ENCODE data around the gene RGMB. TPM values are rescaled to one million over a fixed set of nuclear protein-coding genes. Genes with fewer than 3 reads are reported as not detected.

The RGMB gene
- total and polyA plus RNA-seq, 12 donors: 1.7 to 16.6 (median 13.6) TPM

DNA sequence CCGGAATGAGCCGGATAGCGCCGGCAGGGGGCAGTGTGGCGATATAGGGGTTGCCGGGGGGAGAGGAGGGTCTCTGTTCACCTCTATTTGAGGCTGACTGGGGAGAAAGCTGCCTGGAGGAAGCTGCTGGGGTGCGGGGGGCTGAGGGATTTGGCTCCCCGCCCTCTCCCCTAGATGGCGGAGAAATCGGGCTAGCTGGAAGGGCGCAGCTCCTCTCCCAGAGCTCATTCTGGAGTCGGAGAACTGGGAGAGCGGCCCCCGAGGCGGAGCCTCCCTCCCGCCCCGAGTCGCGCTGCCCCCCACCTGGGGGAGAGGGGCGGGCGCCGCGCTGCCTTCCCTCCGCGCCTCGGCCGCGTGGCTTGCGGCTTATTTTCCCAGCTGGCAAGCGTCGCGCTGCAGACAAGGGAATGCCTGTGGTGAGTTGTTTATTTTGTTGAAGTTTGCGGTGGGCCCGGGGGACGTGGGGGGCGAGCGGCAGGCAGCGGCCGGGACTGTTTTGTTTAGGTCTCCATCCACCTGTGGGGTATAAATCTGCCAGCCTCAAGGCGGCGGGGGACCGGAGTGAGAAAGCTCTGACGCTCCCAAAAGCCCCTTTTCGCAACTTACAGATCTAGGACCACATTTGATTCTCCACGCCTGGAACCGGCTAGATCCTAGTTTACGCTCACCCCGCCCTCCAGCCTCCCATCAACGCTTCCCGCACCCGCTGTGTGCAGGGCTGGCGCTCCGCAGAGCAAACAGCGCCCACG lies 4.1 kb upstream of the RGMB start:
- peak overlapping the region; percentile 19 to 80 (median 62) for H3K27ac ChIP-seq
- peak overlapping the region; percentile 61 to 88 (median 68) for H3K4me3 ChIP-seq
- TF ChIP-seq, protein P1, sequence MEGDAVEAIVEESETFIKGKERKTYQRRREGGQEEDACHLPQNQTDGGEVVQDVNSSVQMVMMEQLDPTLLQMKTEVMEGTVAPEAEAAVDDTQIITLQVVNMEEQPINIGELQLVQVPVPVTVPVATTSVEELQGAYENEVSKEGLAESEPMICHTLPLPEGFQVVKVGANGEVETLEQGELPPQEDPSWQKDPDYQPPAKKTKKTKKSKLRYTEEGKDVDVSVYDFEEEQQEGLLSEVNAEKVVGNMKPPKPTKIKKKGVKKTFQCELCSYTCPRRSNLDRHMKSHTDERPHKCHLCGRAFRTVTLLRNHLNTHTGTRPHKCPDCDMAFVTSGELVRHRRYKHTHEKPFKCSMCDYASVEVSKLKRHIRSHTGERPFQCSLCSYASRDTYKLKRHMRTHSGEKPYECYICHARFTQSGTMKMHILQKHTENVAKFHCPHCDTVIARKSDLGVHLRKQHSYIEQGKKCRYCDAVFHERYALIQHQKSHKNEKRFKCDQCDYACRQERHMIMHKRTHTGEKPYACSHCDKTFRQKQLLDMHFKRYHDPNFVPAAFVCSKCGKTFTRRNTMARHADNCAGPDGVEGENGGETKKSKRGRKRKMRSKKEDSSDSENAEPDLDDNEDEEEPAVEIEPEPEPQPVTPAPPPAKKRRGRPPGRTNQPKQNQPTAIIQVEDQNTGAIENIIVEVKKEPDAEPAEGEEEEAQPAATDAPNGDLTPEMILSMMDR (IDR thresholded peaks at IDR 0.05): peak; percentile 22 to 71 (median 63)
- H3K36me3 ChIP-seq: no peaks in the 10 kb centered on the region
- intact Hi-C loops (cut with DNase I): no loop called here
- no peak for ATAC-seq
- peak; percentile 48 to 55 for DNase-seq
- H3K27me3 ChIP-seq: peaks cover 0 to 84% (median 6%) of the 10 kb centered on the region in 7 donors
- peaks cover 0 to 54% (median 30%) of the 10 kb centered on the region in 9 donors for H3K4me1 ChIP-seq
- 1% methylated on average over 54 to 55 of the region's 55 CpGs for WGBS, 2 donors
- no peaks in the 10 kb centered on the region for H3K9me3 ChIP-seq

DNA sequence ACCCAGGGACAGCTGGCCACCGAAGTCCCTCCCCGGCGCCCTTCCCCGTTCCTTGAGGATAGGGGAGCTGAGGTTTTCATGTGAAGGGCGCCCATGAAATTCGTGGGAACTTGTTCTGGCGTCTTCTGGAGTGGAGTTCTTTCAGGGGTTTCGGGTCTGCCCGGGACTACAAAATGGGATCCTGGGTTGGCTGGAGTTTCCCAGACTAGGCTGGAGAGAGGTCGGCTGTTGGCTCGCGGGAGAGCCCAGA lies 3.6 kb upstream of the RGMB start:
- H3K9me3 ChIP-seq: no peaks in the 10 kb centered on the region
- ATAC-seq: no peak
- H3K4me1 ChIP-seq: peaks cover 0 to 57% (median 32%) of the 10 kb centered on the region in 9 donors
- 0 to 1% methylated on average over 12 of the region's 12 CpGs for WGBS, 2 donors
- no peak for DNase-seq
- intact Hi-C loops (cut with DNase I): loop anchor here in 5 of 10 donors (5.0 to 10.0 kb wide), 4 partner anchors 155 to 1965 kb away; partner anchors contain the start of genes CHD1 (in 4 of the 5) and ERAP1 (in 1 of the 5)
- H3K27ac ChIP-seq: peak overlapping the region; percentile 19 to 80 (median 62)
- TF ChIP-seq, protein P1 (IDR thresholded peaks at IDR 0.05): no peak
- peaks cover 0 to 84% (median 3%) of the 10 kb centered on the region in 7 donors for H3K27me3 ChIP-seq
- peak overlapping the region; percentile 61 to 88 (median 68) for H3K4me3 ChIP-seq
- no peaks in the 10 kb centered on the region for H3K36me3 ChIP-seq

DNA sequence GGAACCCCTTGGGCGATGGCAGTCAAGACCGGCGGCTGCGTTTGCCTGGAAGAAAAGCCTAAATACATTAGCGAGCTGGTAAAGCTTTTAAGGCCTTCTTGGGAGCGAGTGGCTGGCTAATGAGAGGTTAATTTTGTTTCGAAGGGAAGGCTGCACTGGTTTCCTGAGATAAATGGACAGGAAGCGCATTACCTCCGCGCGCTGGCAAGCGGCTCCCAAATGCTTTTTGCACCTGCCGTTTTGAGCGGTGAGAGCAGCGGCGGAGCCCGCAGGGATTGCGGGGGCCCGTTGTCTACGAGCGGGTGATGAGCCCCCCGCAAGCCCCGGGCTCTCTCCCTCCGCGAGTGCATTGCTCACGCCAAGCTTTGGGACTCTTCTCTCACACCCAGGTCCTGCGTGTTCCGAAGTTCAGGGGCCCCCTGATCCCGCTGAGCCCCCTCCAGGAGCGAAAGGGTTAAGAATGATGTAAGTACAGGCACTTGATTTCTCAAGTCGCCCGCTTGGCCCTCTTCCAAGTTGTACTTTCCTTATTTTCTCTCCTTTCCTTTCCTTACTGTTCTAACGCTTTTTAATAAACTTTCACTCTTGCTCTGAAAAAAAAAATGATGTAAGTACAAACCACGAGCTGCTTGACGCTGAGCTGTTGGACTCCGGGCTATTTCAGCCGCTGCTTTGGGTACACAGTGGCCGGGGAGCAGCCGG lies 3.1 kb upstream of the RGMB start:
- intact Hi-C loops (cut with DNase I): loop anchor here in 5 of 10 donors (5.0 to 10.0 kb wide), 4 partner anchors 154 to 1966 kb away; partner anchors contain the start of genes CHD1 (in 4 of the 5) and ERAP1 (in 1 of the 5)
- ATAC-seq: no peak
- H3K4me3 ChIP-seq: peak overlapping the region; percentile 61 to 88 (median 68)
- peak; percentile 23 to 63 for DNase-seq
- no peaks in the 10 kb centered on the region for H3K9me3 ChIP-seq
- H3K27me3 ChIP-seq: peaks cover 0 to 84% (median 3%) of the 10 kb centered on the region in 7 donors
- H3K27ac ChIP-seq: peak overlapping the region; percentile 19 to 80 (median 62)
- TF ChIP-seq, protein P1 (IDR thresholded peaks at IDR 0.05): no peak
- no peaks in the 10 kb centered on the region for H3K36me3 ChIP-seq
- 1% methylated on average over 39 of the region's 39 CpGs for WGBS, 2 donors
- H3K4me1 ChIP-seq: peaks cover 0 to 62% (median 36%) of the 10 kb centered on the region in 9 donors

DNA sequence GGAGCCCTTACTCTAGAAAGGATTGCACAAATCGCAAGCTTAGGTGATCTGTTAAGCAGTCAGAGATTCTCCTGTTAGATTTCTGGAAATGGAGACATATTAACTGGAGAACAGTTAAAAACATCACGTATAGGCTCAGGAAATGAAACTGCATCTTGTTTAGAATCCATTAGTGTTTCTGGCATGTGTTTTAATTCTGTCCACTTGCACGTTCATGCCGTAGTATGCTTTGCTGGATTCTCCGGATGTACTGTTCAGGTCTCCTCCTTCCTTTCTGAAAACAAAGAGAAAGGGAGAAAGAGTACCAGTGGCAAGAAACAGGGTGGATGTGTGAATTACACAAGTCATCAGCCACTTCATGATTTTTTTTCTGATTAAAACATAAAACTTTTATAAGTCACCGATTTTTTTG lies 2.5 kb upstream of the RGMB start:
- H3K4me3 ChIP-seq: peak overlapping the region; percentile 61 to 88 (median 68)
- DNase-seq (no peak), ATAC-seq (no peak)
- H3K27me3 ChIP-seq: peaks cover 0 to 84% (median 1%) of the 10 kb centered on the region in 7 donors
- TF ChIP-seq, protein P1 (IDR thresholded peaks at IDR 0.05): no peak
- WGBS, 2 donors: 0 to 1% methylated on average over 6 of the region's 6 CpGs
- no peaks in the 10 kb centered on the region for H3K9me3 ChIP-seq
- peaks cover 0 to 67% (median 42%) of the 10 kb centered on the region in 9 donors for H3K4me1 ChIP-seq
- H3K36me3 ChIP-seq: no peaks in the 10 kb centered on the region
- peak overlapping the region; percentile 19 to 80 (median 62) for H3K27ac ChIP-seq
- intact Hi-C loops (cut with DNase I): loop anchor here in 5 of 10 donors (5.0 to 10.0 kb wide), 4 partner anchors 154 to 1966 kb away; partner anchors contain the start of genes CHD1 (in 4 of the 5) and ERAP1 (in 1 of the 5)

Data from heart right ventricle (tissue), 16 donors.